Activated gamma-delta T cell treated with anti-CD3 and anti-CD28 coated beads, Interleukin-2, amount 50 U/mL, for 16 hours (primary cell): ENCODE results near the gene EIF4E1B.

Source experiments
- DNase-seq: peaks from one replicate; pipeline ENCODE4 v3.0.0-alpha.2; 2020; ENCODE audit warnings: low read depth

EIF4E1B gene

GRCh38 chr5:176647030-176647842 is 16.8 kb downstream of the EIF4E1B start, which contains the start of gene TSPAN17:
TSS of gene TSPAN17 (plus strand) at chr5:176647484. CDS start at chr5:176647616, 132 bp downstream.
- peak; percentile 94 for DNase-seq

GRCh38 chr5:176647843-176648473 is 17.5 kb downstream of the EIF4E1B start:
- DNase-seq, result no peak

DNA sequence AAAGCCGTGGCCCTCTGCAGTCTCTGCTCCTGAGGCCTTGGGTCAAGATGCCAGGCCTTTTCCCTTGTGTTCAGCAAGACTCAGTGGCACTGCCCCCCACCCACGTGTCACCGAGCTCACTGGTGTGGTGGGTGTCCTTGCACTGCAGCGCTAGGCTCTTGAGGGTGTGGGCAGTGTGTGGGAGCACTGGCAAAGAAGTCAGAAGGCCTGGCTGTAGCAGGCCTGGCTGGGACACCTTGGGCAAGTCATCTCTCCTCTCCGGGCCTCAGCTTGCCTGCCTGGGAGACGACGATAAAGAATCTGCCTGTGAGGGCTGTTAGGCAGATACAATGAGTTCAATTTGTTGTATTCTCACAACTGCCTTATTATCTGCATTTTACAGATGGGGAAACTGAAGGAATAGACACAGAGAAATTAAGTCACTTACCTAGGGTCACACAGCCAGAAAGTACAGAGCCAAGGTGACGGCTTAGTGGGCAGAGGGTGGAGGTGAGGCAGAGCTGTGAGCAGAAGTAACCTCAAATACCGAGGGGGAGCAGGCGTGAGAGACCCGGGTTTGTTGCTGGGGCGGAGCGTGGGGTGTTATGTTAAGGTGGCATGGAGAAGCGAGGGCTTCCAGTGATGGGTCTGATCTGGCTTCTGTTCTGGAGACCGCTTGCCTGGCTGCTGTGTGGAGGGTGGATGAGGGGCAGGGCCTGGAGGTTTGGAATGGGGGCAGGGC is 18.2 kb downstream of the EIF4E1B start:
- DNase-seq, result peak; percentile 43

- DNase-seq, result no peak
Measured at GRCh38 chr5:176650354-176650884, 19.9 kb downstream of the EIF4E1B start.

DNA sequence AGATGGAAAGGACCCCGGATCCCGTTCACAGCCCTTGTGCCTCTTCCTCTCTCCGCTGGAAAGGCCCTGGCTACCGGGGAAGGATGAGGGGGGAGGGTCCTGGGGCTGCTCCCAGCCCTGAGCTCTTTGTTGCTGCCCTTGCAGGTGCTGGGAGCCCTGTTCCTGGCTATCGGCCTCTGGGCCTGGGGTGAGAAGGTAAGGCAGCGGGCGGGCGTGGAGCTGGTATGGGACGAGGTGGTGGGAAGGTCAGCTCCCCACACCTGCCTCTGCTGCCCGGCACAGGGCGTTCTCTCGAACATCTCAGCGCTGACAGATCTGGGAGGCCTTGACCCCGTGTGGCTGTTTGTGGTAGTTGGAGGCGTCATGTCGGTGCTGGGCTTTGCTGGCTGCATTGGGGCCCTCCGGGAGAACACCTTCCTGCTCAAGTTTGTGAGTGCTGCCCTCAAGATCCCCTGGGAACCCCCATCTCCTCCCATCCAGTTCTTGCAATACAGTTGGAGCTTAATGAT is 21.1 kb downstream of the EIF4E1B start:
- DNase-seq, result no peak

DNA sequence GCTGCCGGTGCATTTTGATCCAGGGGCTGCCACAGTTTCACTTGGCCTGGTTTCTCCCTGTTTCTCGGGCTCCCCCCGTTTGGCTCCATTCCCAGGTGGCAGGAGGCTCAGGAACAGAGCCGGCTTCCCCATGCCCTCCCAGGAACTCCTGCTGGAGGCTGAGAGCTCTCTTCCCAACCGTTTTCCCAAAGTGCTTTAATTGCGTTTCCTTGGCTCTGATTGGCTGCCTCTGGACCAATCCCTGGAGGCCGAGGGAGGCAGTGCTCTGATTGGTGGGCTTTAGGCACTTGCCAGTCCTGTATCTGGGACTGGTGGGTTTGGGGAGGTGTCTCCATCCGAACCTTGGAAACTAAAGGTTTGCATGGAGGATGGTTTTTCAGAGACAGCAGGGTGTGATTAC is 21.7 kb downstream of the EIF4E1B start:
- no peak for DNase-seq

DNA sequence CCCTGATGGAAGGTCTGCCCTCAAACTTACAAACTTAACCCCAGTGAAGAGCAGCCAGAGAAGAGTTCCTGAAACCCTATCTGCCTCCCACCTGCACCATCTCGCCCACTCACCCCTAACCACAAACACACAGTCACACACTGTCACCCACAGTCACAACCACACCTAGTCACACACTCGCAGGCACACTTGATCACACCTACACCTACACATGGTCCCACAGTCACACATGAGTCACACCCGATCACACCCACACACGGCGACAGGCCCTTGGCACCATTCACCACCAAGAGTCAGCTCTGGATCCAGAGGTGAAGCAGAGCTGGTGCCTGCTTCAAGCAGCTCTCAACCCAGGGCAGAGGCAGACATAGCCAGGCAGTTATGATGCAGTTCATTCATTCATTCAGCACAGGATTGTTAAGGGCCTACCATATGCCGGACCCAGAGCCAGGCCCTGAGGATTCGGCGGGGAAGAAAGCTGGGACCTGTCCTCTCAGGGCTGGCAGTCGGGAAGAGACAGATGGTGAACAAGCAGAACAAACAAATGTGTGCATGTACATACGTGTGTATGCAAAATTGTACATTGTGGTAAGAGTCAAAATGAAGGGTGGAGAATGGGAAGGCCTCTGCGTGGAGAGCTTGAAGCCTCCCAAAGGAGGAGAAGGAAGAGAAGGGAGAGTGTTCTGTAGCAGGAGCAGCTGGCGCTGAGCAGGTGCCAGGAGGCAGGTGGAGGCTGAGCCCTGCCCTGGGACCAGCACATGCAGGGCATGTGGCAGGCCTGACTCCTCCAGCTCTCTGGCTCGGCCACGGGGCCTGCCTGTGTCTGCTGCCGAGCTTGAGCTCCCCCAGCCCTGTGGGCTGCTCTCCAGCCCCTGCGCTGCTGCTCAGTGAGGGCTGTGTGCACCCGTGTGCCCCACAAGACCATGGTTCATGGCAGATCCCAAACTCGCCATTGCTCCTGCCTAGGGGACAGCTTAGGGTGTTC is 23.2 kb downstream of the EIF4E1B start:
- DNase-seq, result peak; percentile 83

DNA sequence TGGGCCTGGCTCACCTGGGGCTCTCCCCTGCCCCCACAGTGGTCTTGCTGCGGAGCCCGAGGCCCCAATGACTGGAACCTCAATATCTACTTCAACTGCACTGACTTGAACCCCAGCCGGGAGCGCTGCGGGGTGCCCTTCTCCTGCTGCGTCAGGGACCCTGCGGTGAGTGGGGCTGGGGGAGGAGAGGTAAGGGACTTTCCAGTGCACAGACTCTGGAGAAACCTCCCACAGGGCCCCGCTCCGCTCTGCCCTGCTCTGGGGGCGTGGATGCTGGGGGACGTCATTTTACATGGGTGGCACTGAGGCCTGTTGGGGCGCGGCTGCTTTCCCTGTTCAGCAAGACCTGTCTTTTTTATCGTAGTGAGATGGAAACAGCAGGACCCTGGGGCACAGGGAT is 24.4 kb downstream of the EIF4E1B start:
- DNase-seq, result no peak

DNA sequence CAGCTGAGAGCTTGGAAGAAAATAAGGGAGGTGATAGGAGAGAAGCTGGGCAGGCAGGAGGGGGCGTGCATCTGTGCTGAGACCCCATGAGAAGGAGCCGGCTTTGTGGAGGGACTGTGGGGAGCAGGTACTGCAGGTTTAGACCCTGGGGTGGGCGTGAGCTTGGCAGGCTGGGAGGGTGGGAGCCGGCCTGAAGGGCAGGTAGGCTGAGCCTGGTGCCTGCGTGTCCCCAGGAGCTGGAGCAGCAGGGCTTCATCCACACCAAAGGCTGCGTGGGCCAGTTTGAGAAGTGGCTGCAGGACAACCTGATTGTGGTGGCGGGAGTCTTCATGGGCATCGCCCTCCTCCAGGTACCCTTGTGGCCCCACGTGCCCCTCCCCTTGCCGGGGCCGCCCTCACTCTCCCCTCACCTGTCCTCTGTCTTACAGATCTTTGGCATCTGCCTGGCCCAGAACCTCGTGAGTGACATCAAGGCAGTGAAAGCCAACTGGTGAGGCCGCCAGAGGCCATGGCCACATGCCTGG is 26.1 kb downstream of the EIF4E1B start:
- no peak for DNase-seq

DNA sequence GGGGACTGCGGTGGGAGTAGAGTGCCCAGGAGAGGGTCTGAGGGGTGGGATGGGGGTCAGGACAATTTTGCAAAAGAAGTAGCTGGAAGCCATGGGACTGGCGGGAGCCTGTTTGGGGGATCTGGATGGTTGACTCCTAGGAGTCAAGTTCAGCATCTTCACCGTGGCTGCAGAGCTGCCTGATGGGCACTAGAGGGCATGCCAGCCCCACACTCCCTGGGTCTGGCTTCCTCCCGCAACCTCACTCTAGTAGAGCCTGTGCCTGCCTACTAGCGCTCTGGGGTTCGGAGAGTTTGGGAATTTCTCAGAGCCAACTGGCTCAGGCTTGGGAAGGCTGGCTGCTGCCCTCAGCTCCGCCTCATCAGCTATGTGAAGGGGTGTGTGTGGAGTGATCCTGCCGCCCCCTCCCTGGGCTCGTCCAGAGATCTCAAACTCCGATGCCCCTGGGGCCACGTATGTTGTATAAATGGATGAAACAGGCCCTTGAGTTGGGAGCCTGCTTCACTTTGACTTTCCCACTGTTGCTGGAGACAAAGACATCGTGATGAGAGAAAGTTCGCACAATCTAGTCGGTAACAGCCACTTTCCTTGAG is 27.6 kb downstream of the EIF4E1B start:
- DNase-seq, result peak; percentile 46

DNA sequence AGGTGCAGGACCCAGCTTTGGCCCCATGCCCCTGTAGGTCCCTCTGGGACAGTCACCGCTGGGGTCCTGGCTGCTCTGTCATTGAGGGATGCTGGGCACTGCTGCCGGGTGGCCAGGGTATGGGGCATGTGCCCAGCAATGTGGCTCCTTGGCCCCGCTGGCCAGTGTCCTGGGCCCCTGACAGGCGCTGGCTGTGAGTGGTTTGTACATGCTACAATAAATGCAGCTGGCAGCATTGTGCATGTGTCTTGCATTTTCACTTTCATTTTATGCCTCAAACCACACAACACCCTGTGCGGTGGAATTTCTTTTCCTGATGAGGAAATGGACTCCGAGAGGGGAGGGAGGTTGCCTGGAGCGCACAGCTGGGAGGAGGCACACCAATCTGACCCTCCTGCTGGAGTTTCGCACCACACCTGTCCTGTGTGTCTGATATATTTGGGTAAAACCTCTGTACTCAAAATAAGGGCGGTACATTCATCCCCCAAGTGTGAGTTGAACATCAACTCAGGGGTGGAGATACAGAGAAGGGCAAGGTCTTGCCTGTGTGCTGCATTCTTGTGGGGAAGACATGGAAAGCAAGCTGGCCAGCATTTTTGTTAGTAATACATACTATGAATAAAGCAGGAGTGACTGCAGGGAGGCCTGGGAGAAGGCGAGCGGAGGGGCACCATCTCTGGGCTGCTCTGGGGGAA is 28.5 kb downstream of the EIF4E1B start:
- DNase-seq, result no peak

DNA sequence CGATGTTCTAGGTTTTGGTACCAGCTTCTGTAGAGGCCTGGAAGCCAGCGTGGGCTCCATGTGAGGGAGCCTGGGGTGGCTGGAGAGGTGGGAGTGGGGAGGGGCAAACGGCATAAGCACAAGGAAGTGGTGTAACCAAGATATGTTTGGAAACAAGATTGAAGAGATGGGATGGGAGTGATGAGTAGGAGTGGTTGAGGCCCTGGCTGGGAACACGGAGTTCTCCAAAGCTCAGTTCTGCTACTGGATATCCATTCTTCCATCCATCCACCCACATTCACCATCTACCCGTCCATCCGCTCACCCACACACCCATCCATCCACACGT is 29.0 kb downstream of the EIF4E1B start:
- no peak for DNase-seq

DNA sequence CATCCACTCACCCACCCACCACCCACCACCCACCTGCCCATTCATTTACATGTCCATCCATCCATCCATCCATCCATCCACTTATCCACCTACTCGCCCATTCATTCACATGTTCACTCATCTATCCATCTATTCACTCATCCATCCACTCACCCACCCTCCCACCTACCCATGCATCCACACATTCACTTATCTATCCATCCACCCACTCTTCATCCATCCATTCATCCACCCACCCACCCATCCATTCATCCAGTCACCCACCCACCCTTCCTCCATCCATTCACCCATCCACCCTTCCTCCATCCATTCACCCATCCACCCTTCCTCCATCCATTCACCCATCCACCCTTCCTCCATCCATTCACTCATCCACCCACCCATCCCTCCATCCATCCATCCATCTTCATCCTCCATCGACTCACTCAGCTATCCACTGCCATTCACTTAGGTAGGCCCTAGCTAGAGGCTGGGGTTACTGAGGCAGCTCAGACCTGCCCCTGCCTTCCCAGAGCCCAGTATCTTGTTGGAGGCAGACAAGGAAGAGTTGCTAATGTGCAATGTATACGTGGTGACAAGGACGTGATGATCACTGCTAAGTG is 29.5 kb downstream of the EIF4E1B start:
- DNase-seq, result no peak

DNA sequence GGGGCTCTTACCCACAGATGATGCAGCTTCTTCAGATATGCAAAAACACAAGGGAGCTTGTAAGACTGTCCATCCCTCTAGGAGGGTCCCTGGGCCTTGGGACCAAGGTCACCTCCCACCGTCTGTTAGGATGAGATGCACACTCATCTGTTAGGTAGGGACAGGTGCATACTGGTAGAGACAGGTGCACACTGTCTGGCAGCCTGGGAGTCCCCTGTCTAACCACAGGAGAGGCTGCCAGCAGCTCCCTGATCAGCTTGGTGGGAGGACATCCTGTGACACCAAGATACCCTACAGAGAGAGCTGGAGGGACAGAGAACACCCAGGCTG is 30.0 kb downstream of the EIF4E1B start:
- DNase-seq, result no peak

DNA sequence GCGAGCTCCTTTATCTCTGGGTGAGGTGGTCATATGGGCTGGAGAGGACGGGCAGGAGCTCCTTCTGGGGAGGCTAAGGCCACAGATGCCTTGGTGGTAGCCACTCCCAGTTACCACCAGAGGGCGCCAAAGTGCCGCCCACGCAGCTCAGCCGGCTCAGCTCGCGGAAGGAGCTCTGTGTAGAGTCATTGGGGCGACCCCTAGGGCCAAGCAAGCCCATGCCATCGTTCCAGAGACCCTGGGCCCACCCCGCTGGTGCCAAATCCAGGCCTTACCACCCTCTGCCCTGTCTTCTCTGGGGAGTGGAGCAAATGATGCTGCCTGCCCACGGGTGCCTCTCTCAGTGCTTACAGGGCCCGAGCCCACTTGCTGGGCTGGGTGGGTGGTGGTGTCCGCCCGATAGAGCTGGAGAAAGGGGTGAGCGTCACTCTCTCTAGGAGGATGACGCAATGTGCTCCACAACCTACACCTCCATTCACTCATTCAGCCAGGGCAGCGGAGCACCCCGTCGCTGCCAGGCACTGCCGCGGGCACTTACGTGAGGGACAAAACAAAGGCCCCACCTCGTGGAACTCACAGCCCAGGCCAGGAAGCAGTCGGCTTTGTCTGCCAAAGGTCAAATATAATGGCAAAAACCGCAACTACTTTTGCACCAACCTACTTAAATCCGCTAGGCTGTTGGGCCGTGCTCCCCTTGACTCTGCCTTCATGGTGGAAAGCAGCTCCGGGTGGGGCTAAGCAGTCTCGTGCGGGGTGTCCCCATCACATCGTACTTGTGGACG is 30.6 kb downstream of the EIF4E1B start:
- DNase-seq, result peak; percentile 60

GRCh38 chr5:176661676-176662075 is 31.2 kb downstream of the EIF4E1B start:
- no peak for DNase-seq

- DNase-seq, result no peak
Measured at GRCh38 chr5:176662371-176663333, 32.2 kb downstream of the EIF4E1B start.

DNA sequence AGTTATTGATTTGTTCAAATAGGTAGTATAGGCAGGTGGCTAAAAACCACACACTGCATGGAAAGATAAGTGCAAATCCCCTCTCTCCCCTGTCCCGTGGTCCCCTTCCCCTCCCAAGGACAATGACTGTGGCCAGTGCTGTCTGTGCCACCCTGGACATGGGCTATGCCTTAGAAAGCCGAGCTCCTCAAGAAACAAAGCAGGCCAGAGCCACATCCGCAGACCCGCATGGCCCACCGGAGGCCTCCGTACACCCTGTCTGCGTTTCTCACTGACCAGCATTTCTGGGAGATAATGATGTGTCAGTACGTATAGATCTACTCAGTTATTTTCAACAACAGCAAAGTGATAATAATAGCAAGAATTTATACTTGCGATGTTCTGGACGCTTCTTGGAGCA is 33.1 kb downstream of the EIF4E1B start:
- DNase-seq, result no peak
